VCaP (cell line): ENCODE results near the gene ELF4.

ENCODE experiments used
- H3K27ac ChIP-seq: fragments of 450-650 bp; 2 replicates; pipeline ENCODE4 v1.5.1; 2017
- TF ChIP-seq, protein P1 (sequence below): fragments of 450-650 bp; conservative IDR thresholded peaks from 2 replicates; pipeline ENCODE4 v1.5.1; 2017; ENCODE audit warnings: mild to moderate bottlenecking, moderate library complexity

ELF4 gene

DNA sequence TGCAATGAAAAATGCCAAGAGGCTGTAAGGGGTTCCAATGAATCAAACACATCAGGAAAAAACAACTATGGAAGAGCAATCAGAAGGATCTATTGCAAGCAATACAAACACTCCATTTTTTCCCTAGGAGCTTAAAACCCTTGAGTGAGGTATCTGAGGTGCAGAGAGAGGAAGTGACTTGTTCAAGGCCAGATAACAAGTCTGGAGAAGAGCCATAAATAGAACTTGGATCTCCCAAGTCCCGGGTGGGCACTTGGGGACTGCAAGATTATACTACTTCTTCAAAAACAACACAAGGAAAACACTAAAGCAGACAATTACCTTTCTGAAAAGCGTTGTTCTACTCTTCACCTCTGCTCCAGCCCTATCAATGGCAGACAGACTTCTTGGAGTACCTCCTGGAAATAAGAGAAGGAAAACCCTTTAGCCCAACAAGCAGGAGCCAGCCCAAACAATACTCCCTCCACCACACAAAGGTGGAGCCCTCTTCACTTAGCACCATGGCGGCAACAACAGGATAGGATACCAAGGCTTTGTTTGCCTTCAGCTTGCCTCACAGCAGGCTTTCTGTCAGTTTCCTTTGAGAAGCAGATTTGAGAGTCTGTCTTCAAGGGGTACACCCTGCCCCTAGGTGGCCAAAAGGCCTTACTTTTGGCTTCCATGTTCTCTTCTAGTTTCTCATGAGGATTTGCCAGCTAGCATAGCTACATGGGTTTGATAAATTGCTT is 29.3 kb upstream of the ELF4 start:
- TF ChIP-seq, protein P1, sequence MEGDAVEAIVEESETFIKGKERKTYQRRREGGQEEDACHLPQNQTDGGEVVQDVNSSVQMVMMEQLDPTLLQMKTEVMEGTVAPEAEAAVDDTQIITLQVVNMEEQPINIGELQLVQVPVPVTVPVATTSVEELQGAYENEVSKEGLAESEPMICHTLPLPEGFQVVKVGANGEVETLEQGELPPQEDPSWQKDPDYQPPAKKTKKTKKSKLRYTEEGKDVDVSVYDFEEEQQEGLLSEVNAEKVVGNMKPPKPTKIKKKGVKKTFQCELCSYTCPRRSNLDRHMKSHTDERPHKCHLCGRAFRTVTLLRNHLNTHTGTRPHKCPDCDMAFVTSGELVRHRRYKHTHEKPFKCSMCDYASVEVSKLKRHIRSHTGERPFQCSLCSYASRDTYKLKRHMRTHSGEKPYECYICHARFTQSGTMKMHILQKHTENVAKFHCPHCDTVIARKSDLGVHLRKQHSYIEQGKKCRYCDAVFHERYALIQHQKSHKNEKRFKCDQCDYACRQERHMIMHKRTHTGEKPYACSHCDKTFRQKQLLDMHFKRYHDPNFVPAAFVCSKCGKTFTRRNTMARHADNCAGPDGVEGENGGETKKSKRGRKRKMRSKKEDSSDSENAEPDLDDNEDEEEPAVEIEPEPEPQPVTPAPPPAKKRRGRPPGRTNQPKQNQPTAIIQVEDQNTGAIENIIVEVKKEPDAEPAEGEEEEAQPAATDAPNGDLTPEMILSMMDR = no peak
- H3K27ac ChIP-seq = no peak overlapping the region

DNA sequence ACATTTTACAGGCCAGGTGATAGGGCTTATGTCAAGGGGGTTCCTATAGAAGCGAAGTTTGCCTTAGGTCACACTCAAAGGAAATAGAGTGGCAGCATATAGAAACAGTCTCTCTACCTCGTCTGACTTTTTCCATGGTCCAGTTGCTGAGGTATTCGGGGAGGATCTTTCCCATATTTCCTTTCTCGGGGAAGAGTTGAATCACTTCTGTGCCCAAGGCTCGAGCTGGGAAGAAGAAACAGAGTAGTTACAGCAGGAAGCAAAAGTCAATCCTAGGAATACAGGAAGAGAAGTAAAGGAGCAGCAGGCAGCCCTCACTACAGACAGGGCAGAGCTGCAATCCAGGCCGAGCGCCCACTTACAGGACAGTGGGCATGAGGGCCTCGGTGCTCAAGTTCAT is 26.7 kb upstream of the ELF4 start:
- no peak overlapping the region for H3K27ac ChIP-seq
- TF ChIP-seq, protein P1 = no peak

DNA sequence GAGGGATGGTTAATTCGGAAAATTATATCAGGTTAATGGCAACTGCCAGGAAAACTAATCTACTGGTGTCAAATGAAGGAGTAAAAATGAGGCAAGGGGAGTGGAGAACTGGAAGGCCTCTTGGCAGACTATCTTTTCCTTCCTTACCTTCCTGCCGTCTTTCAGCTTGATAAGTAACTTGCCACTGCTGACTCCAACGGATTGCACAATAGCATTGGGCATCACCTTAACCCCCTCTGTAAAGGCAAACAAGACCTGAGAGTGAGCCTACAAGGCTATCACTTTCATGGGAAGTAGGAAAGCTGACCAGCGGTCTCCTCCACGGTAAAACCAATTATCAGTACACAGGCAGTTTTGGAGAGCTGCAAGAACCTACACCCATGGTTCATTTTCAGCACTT is 26.2 kb upstream of the ELF4 start:
- TF ChIP-seq, protein P1 = no peak
- no peak overlapping the region for H3K27ac ChIP-seq

DNA sequence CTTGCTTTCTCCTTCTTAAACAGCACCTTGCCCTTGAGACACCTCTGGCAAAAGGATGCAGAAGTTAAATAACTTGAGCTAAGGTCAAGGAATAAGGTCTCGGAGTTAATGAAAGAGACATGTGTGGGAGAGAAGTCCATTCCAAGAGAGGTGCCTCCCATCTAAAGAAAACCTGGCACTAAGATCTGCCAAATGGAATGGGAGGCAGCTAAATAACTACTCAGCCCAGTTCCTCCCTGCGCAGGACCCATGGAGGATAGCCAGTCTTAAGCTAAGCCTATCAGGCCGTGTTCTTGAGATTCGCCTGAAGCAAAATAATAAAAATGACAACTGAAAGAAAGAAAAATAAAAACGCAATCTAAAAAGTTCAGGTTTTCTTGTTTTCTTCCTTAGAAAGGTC is 20.7 kb upstream of the ELF4 start:
- H3K27ac ChIP-seq = no peak overlapping the region
- TF ChIP-seq, protein P1 = no peak

DNA sequence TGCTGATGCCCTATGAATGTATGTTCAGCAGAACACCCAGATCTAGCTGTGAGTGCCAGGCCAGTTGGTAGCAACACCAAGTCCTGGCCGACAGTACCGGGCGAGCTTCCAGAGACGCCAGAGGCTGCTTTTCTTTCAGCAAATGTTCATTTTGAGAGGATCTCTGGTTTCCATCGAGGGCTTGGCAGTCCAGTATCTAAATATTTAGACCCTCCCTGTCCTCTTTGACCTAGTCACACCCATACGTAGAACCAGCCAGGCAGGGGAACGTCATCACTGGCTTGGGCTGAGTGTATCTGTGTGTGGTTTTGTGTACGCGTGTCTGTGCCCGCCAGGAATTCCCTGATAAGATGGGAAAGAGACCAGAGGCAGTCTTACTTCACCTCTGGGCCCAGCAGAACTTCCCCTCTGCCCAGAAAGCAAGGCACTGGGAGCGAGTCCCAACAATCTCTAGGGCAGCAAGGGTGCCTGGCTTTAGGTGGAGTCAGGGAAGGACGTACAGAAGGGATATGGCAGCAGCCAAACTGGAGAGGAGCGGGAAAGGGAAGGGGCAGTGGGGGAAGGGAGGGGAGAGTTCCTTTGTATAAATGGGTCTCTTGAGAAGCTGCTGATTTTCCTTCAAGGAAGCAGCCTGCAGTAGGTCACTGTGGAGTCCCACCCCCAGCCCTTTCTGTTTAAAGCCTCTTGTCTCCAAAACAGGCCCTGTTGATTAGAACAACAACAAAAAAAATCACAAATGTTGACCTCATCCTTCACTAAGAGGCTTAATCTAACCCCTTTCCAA is 15.0 kb upstream of the ELF4 start:
- H3K27ac ChIP-seq = no peak overlapping the region
- TF ChIP-seq, protein P1 = no peak

DNA sequence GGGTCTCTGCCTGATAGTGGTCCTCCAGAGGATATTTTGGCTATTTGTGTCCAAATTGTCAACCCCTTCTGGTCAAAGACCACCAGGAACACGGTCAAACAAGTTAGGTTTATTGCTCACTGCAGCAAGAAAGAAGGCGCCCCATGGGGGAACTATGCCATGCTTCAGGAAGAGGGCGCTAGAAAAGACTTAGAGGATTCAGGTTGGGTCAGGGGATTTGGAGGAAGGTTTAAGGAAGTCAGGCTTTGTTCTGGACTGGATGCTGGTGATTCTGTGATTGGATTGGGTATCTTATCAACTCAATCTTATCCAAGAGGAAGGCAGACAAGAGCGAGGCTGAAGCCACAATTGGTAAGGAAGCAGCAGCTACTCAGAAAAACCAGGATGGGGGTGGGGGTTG is 14.3 kb upstream of the ELF4 start:
- H3K27ac ChIP-seq = no peak overlapping the region

DNA sequence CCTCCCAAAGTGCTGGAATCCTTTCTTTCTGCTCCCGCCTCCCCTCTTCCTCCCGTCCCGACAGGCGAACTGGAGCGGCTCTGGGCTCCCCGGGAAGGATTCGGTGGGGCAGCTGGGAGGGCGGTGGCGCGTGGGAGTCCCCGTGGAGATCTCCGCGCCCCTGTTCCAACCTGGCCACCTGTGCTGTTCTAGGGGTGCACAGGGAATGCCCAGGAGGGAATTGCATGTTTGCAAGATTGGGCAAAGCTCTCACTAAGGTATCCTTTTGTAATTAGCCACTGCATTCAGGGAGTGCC is 11.2 kb upstream of the ELF4 start:
- TF ChIP-seq, protein P1 = no peak
- H3K27ac ChIP-seq = no peak overlapping the region

More for the DNA sequence above, 14.3 kb upstream of the ELF4 start:
- TF ChIP-seq, protein P1 = no peak
